Omental fat pad (tissue), 4 donors: ENCODE measurements around the gene SERTM2. TPM values are rescaled to one million over a fixed set of nuclear protein-coding genes. Genes with fewer than 3 reads are reported as not detected.
"Not testable (repeated sequence)": the region's sequence is repeated elsewhere in the genome, so short reads cannot be mapped to it uniquely, and the experiment has no call there.

Experiments
- ATAC-seq: fragments of 150-250 bp; one replicate; pipeline ENCODE4 v1.9.1; 2016; ENCODE audit warnings: mild to moderate bottlenecking, moderate library complexity; ENCODE audit not compliant: low FRiP score
- DNase-seq: peaks from one replicate; pipeline ENCODE4 v3.0.0-alpha.2; 2019; ENCODE audit warnings: low spot score
- CTCF ChIP-seq, 3 donors: fragments of 450-650 bp; IDR thresholded peaks; one replicate each; pipeline ENCODE4 v1.5.1; 2016 to 2017; ENCODE audit warnings: antibody characterized with exemption in 3 of 3, mild to moderate bottlenecking in 3 of 3, moderate library complexity in 2 of 3
- total RNA-seq, 4 donors: library from RNA; depleted of rRNA; stranded (reverse); fragments of >200 nt; gene quantifications; one replicate each; pipeline ENCODE4 v1.1.0, GENCODE V29; 2016

SERTM2 gene
- total RNA-seq, 4 donors from 2014 or later = not detected

GRCh38 chrX:111507933-111508332 lies 3.5 kb upstream of the SERTM2 start:
- TF ChIP-seq CTCF (IDR thresholded peaks at IDR 0.05) = no peak
- ATAC-seq (no peak), DNase-seq (no peak)

GRCh38 chrX:111515298-111515697 lies 3.9 kb downstream of the SERTM2 start:
- ATAC-seq (no peak), DNase-seq (no peak)
- TF ChIP-seq CTCF (IDR thresholded peaks at IDR 0.05) = no peak

- no peak for DNase-seq
- ATAC-seq = no peak
- TF ChIP-seq CTCF (IDR thresholded peaks at IDR 0.05) = no peak
These were observed 7.2 kb downstream of the SERTM2 start for GRCh38 chrX:111518667-111519066.

- DNase-seq (no peak), ATAC-seq (no peak)
- TF ChIP-seq CTCF (IDR thresholded peaks at IDR 0.05) = no peak
These were observed 7.8 kb downstream of the SERTM2 start for GRCh38 chrX:111519215-111519614.

- no peak for ATAC-seq
- DNase-seq = no peak
These were observed 9.1 kb downstream of the SERTM2 start for GRCh38 chrX:111520506-111520905.

GRCh38 chrX:111521169-111521568 lies 9.7 kb downstream of the SERTM2 start:
- no peak for DNase-seq
- no peak for ATAC-seq
- no peak for TF ChIP-seq CTCF (IDR thresholded peaks at IDR 0.05)

More at GRCh38 chrX:111520506-111520905, 9.1 kb downstream of the SERTM2 start:
- TF ChIP-seq CTCF (IDR thresholded peaks at IDR 0.05) = no peak

GRCh38 chrX:111543212-111543741 lies 31.8 kb downstream of the SERTM2 start:
- TF ChIP-seq CTCF (IDR thresholded peaks at IDR 0.05) = no peak
- ATAC-seq (no peak), DNase-seq (no peak)

- not testable (repeated sequence) for ATAC-seq, DNase-seq
These were observed 37.8 kb downstream of the SERTM2 start for GRCh38 chrX:111549235-111549634.
